ENCODE data around the gene PPP3CA.
"Not testable (repeated sequence)": the region's sequence is repeated elsewhere in the genome, so short reads cannot be mapped to it uniquely, and the experiment has no call there.

Gene PPP3CA

GRCh38 chr4:101254776-101255175 lies 92.5 kb downstream of the PPP3CA start:
- DNase-seq (ENCODE audit: low read depth in 2 of 2) = no peak

- DNase-seq (ENCODE audit: low read depth in 2 of 2) = no peak
Measured at GRCh38 chr4:101253121-101253520, 94.2 kb downstream of the PPP3CA start.

GRCh38 chr4:101252721-101253120 lies 94.6 kb downstream of the PPP3CA start:
- DNase-seq (ENCODE audit: low read depth in 2 of 2) = no peak

- DNase-seq (ENCODE audit: low read depth in 2 of 2) = no peak
Measured at GRCh38 chr4:101251261-101251660, 96.1 kb downstream of the PPP3CA start.

- no peak for DNase-seq (ENCODE audit: low read depth in 2 of 2)
Measured at GRCh38 chr4:101244349-101244748, 103.0 kb downstream of the PPP3CA start.

GRCh38 chr4:101242441-101242840 lies 104.9 kb downstream of the PPP3CA start:
- DNase-seq (ENCODE audit: low read depth in 2 of 2) = no peak

- no peak for DNase-seq (ENCODE audit: low read depth in 2 of 2)
Measured at GRCh38 chr4:101240099-101240498, 107.2 kb downstream of the PPP3CA start.

GRCh38 chr4:101239665-101240064 lies 107.7 kb downstream of the PPP3CA start:
- no peak for DNase-seq (ENCODE audit: low read depth in 2 of 2)

- no peak for DNase-seq (ENCODE audit: low read depth in 2 of 2)
Measured at GRCh38 chr4:101238706-101239105, 108.6 kb downstream of the PPP3CA start.

- DNase-seq (ENCODE audit: low read depth in 2 of 2) = no peak
Measured at GRCh38 chr4:101237773-101238172, 109.6 kb downstream of the PPP3CA start.

GRCh38 chr4:101236097-101236496 lies 111.2 kb downstream of the PPP3CA start:
- no peak for DNase-seq (ENCODE audit: low read depth in 2 of 2)

- not testable (repeated sequence) for DNase-seq (ENCODE audit: low read depth in 2 of 2)
Measured at GRCh38 chr4:101234141-101234540, 113.2 kb downstream of the PPP3CA start.

GRCh38 chr4:101232074-101232776 lies 115.1 kb downstream of the PPP3CA start:
- no peak for DNase-seq (ENCODE audit: low read depth in 2 of 2)

GRCh38 chr4:101230801-101231426 lies 116.4 kb downstream of the PPP3CA start:
- DNase-seq (ENCODE audit: low read depth in 2 of 2) = no peak

- no peak for DNase-seq (ENCODE audit: low read depth in 2 of 2)
Measured at GRCh38 chr4:101229116-101229515, 118.2 kb downstream of the PPP3CA start.

GRCh38 chr4:101227715-101228114 lies 119.6 kb downstream of the PPP3CA start:
- no peak for DNase-seq (ENCODE audit: low read depth in 2 of 2)

GRCh38 chr4:101224358-101225218 lies 122.7 kb downstream of the PPP3CA start:
- no peak for DNase-seq (ENCODE audit: low read depth in 2 of 2)

- no peak for DNase-seq (ENCODE audit: low read depth in 2 of 2)
Measured at GRCh38 chr4:101222156-101222845, 125.0 kb downstream of the PPP3CA start.

- DNase-seq (ENCODE audit: low read depth in 2 of 2) = no peak
Measured at GRCh38 chr4:101221294-101221693, 126.0 kb downstream of the PPP3CA start.

- no peak for DNase-seq (ENCODE audit: low read depth in 2 of 2)
Measured at GRCh38 chr4:101218894-101219293, 128.4 kb downstream of the PPP3CA start.

GRCh38 chr4:101218346-101218745 lies 129.0 kb downstream of the PPP3CA start:
- DNase-seq (ENCODE audit: low read depth in 2 of 2) = no peak
